Astrocyte (in vitro differentiated cells and primary cell): Measurements from ENCODE around the gene TAS2R16. TPM values are rescaled to one million over a fixed set of nuclear protein-coding genes. Genes with fewer than 3 reads are reported as not detected.

Source experiments
- DNase-seq: peaks from one replicate; pipeline ENCODE4 v3.0.0-alpha.2; 2010; ENCODE audit warnings: low read depth
- FAIRE-seq: peaks from 2 replicates; lab custom pipeline; 2011; peaks lifted over from hg19 to GRCh38; lab: Jason Lieb, UNC
- H2AFZ ChIP-seq: 2 replicates; pipeline ENCODE4 v1.6.0; 2012; ENCODE audit warnings: low read depth, low read length, inconsistent platforms
- H3K27ac ChIP-seq: 2 replicates; pipeline ENCODE4 v1.5.1; 2011; ENCODE audit warnings: low read depth, low read length, inconsistent platforms
- H3K27me3 ChIP-seq: 2 replicates; pipeline ENCODE4 v1.6.0; 2011; ENCODE audit warnings: low read length, inconsistent platforms; ENCODE audit not compliant: insufficient read depth
- H3K36me3 ChIP-seq: 2 replicates; pipeline ENCODE4 v1.5.1; 2011; ENCODE audit warnings: low read length, inconsistent platforms; ENCODE audit not compliant: insufficient read depth
- H3K4me1 ChIP-seq: 2 replicates; pipeline ENCODE4 v1.5.1; 2011; ENCODE audit warnings: low read length, inconsistent platforms; ENCODE audit not compliant: insufficient read depth
- H3K4me2 ChIP-seq: 2 replicates; pipeline ENCODE4 v1.6.0; 2012; ENCODE audit warnings: low read length, inconsistent platforms
- H3K4me3 ChIP-seq: 2 replicates; pipeline ENCODE4 v1.5.1; 2011; ENCODE audit warnings: low read depth, mild to moderate bottlenecking, low read length, inconsistent platforms; ENCODE audit not compliant: insufficient read depth
- H3K79me2 ChIP-seq: 2 replicates; pipeline ENCODE4 v1.6.0; 2012; ENCODE audit warnings: mild to moderate bottlenecking, low read length, inconsistent platforms; ENCODE audit not compliant: insufficient read depth
- H3K9ac ChIP-seq: 2 replicates; pipeline ENCODE4 v1.6.0; 2012; ENCODE audit warnings: mild to moderate bottlenecking, low read length, inconsistent platforms
- H3K9me3 ChIP-seq: 2 replicates; pipeline ENCODE4 v1.5.1; 2012; ENCODE audit warnings: low read depth, mild to moderate bottlenecking, low read length, inconsistent platforms; ENCODE audit not compliant: insufficient read depth
- H4K20me1 ChIP-seq: 2 replicates; pipeline ENCODE4 v1.6.0; 2012; ENCODE audit warnings: low read length, inconsistent platforms; ENCODE audit not compliant: insufficient read depth
- H3K27ac Mint-ChIP-seq: one replicate; pipeline ENCODE4 v1.8.0; 2021; ENCODE audit warnings: mild to moderate bottlenecking, mixed read lengths; ENCODE audit not compliant: unreplicated experiment
- H3K27me3 Mint-ChIP-seq: one replicate; pipeline ENCODE4 v1.8.0; 2021; ENCODE audit warnings: low read depth, mixed read lengths; ENCODE audit not compliant: unreplicated experiment
- H3K36me3 Mint-ChIP-seq: one replicate; pipeline ENCODE4 v1.8.0; 2021; ENCODE audit warnings: low read depth, mixed read lengths; ENCODE audit not compliant: unreplicated experiment
- H3K4me1 Mint-ChIP-seq: one replicate; pipeline ENCODE4 v1.8.0; 2021; ENCODE audit warnings: low read depth, mixed read lengths; ENCODE audit not compliant: unreplicated experiment
- H3K4me3 Mint-ChIP-seq: one replicate; pipeline ENCODE4 v1.8.0; 2021; ENCODE audit warnings: mild to moderate bottlenecking, moderate library complexity, mixed read lengths; ENCODE audit not compliant: unreplicated experiment
- H3K9me3 Mint-ChIP-seq: one replicate; pipeline ENCODE4 v1.8.0; 2021; ENCODE audit warnings: mild to moderate bottlenecking, mixed read lengths; ENCODE audit not compliant: unreplicated experiment
- EZH2 ChIP-seq: IDR thresholded peaks from 2 replicates; pipeline ENCODE4 v1.6.1; 2012; ENCODE audit warnings: mild to moderate bottlenecking, low read length, inconsistent platforms; ENCODE audit not compliant: insufficient read depth
- total RNA-seq: library from RNA; stranded (reverse); gene quantifications from 2 replicates; pipeline ENCODE4 v1.2.1, GENCODE V29; 2021
- TF ChIP-seq, protein P1 (sequence below): IDR thresholded peaks from 2 replicates; pipeline ENCODE4 v1.5.1; 2011; ENCODE audit warnings: low read depth, mild to moderate bottlenecking, inconsistent platforms, low read length, moderate library complexity; ENCODE audit not compliant: insufficient read depth

TAS2R16 gene
- total RNA-seq, 1 donor from 2014 or later = not detected

DNA sequence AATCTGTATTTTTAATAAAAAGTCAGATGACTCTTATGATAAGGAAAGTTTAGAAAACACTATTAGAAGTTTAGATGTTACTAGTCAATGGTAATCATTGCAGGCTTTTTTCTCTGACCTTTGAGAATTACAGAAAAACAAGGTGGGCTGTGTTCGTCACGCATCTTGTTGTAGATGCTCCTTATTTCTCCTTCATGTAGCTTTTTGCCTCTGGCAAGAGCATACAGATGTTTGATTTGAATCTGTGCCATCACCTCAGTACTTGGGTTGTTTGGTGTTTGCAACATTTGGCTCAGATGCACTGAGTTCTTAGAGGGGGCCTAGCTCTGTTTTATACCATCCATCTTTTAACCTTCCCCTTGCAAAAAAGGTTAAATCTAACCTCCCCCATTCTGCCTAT lies 11.5 kb downstream of the TAS2R16 start:
- no peaks in the 10 kb centered on the region for H3K27me3 ChIP-seq
- Mint-ChIP-seq H3K36me3 (no peaks in the 10 kb centered on the region), H3K27ac (no peak overlapping the region), H3K4me1 (no peaks in the 10 kb centered on the region), H3K27me3 (no peaks in the 10 kb centered on the region), H3K9me3 (no peaks in the 10 kb centered on the region), H3K4me3 (no peak overlapping the region)
- no peak overlapping the region for H3K4me2 ChIP-seq
- TF ChIP-seq EZH2 = no peak
- TF ChIP-seq, protein P1, sequence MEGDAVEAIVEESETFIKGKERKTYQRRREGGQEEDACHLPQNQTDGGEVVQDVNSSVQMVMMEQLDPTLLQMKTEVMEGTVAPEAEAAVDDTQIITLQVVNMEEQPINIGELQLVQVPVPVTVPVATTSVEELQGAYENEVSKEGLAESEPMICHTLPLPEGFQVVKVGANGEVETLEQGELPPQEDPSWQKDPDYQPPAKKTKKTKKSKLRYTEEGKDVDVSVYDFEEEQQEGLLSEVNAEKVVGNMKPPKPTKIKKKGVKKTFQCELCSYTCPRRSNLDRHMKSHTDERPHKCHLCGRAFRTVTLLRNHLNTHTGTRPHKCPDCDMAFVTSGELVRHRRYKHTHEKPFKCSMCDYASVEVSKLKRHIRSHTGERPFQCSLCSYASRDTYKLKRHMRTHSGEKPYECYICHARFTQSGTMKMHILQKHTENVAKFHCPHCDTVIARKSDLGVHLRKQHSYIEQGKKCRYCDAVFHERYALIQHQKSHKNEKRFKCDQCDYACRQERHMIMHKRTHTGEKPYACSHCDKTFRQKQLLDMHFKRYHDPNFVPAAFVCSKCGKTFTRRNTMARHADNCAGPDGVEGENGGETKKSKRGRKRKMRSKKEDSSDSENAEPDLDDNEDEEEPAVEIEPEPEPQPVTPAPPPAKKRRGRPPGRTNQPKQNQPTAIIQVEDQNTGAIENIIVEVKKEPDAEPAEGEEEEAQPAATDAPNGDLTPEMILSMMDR = no peak
- no peaks in the 10 kb centered on the region for H3K79me2 ChIP-seq
- no peaks in the 10 kb centered on the region for H3K9me3 ChIP-seq
- H2AFZ ChIP-seq = no peak overlapping the region
- H3K4me1 ChIP-seq = no peaks in the 10 kb centered on the region
- no peak for DNase-seq
- H3K36me3 ChIP-seq = no peaks in the 10 kb centered on the region
- no peak overlapping the region for H3K9ac ChIP-seq
- H3K27ac ChIP-seq = no peak overlapping the region
- H4K20me1 ChIP-seq = no peaks in the 10 kb centered on the region
- H3K4me3 ChIP-seq = no peak overlapping the region
- no peak for FAIRE-seq

DNA sequence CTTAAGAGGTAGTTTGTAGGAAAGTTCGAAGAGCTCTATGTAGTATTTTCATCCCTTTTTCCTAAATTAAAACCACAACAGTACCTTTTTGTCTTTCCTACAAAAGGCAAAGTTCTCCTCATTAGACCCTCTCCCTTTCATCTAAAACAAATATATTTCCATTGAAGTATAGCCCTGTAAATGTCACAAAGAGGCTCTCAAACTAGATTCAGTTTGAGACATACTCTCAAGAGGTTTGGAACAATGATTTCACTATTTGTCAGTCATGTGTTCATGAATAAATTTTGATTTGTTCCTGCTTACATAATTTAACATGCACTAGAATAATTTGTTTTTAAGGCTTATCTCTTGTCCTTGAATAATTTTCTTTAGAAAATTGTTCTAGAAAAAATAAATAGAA lies 12.2 kb downstream of the TAS2R16 start:
- no peaks in the 10 kb centered on the region for H3K79me2 ChIP-seq
- H4K20me1 ChIP-seq = no peaks in the 10 kb centered on the region
- H3K9me3 Mint-ChIP-seq = no peaks in the 10 kb centered on the region
- no peak for DNase-seq
- no peak overlapping the region for H3K27ac Mint-ChIP-seq
- H3K4me3 ChIP-seq = no peak overlapping the region
- no peaks in the 10 kb centered on the region for H3K4me1 Mint-ChIP-seq
- no peaks in the 10 kb centered on the region for H3K27me3 ChIP-seq
- no peak overlapping the region for H3K27ac ChIP-seq
- no peaks in the 10 kb centered on the region for H3K36me3 Mint-ChIP-seq
- H3K4me2 ChIP-seq = no peak overlapping the region
- H3K27me3 Mint-ChIP-seq = no peaks in the 10 kb centered on the region
- no peak overlapping the region for H2AFZ ChIP-seq
- no peak for TF ChIP-seq EZH2
- TF ChIP-seq, protein P1 = no peak
- no peak overlapping the region for H3K9ac ChIP-seq
- H3K9me3 ChIP-seq = no peaks in the 10 kb centered on the region
- H3K4me1 ChIP-seq = no peaks in the 10 kb centered on the region
- peak; percentile 5 for FAIRE-seq
- H3K4me3 Mint-ChIP-seq = no peak overlapping the region
- no peaks in the 10 kb centered on the region for H3K36me3 ChIP-seq

DNA sequence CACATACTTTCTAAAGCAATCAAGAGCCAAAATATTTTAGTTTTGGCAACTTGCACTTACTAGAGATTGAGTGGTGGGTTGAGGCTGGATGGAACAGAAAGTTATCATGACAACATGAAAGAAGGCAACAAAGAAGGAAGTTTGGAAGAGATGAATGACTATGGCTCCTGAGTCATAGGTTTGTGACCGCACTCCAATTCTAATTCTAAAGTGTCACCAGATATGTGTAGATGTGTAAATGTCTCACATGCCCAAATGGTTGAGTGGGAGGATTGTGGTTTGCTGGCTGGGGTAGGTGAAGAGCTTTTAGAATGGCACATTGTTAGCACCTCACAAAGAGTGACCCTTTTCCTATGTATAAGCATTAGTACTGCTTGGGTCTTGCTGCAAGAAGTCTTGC lies 20.2 kb downstream of the TAS2R16 start:
- Histone ChIP-seq H3K27me3 (no peaks in the 10 kb centered on the region), H3K4me1 (no peaks in the 10 kb centered on the region), H3K27ac (no peak overlapping the region), H2AFZ (no peak overlapping the region), H3K4me3 (no peak overlapping the region), H4K20me1 (no peaks in the 10 kb centered on the region), H3K9me3 (no peaks in the 10 kb centered on the region), H3K79me2 (no peaks in the 10 kb centered on the region), H3K4me2 (no peak overlapping the region), H3K36me3 (no peaks in the 10 kb centered on the region), H3K9ac (no peak overlapping the region)
- TF ChIP-seq, protein P1 = no peak
- TF ChIP-seq EZH2 = no peak
- FAIRE-seq (no peak), DNase-seq (peak; percentile 75)
- Mint-ChIP-seq H3K27me3 (no peaks in the 10 kb centered on the region), H3K36me3 (no peaks in the 10 kb centered on the region), H3K9me3 (no peaks in the 10 kb centered on the region), H3K4me3 (no peak overlapping the region), H3K27ac (no peak overlapping the region), H3K4me1 (peaks cover 7% of the 10 kb centered on the region)
